GM18526 (cell line): ENCODE measurements around the gene LRP1.

Source experiments
- POLR2A ChIP-seq: IDR thresholded peaks from 3 replicates; pipeline ENCODE4 v1.6.1; 2011; ENCODE audit not compliant: insufficient read length; ENCODE audit errors: extremely low read depth

Gene LRP1

DNA sequence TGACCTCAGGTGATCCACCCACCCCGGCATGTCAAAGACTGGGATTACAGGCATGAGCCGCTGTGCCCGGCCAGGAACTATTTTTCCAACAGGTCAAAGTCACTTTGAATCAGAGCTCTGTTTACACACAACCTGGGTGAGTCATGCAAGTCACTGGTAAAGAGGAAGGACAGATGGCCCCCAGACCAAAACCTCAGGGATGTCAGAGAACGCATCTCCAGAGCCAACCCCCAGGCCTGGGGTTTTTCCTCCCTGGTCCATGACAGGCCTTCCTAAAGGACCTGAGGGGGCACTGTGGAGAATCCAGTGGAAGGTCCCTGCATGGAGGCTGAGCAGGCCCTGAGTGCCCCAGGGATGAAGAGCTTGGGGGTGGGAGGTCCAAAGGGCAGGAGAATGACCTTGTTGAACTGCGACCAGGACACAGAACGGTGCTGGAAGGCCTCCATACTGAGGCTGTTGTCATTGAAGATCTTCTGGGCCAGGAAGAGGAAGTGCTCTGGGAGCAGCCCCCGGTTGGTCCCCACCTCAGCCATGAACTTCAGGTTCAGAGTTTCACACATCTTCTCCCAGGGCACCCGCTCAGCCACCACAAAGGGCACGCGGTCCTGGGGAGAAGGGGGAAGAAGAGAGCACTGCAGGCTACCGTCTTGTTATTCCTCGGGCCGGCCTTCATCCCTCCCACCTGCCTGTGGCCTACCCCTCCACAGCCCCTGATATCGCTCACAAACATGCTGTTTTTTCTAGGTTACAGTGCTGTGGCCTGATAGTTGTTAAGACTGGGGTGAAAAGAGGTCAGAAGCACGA is 26.2 kb upstream of the LRP1 start:
- no peak for TF ChIP-seq POLR2A

DNA sequence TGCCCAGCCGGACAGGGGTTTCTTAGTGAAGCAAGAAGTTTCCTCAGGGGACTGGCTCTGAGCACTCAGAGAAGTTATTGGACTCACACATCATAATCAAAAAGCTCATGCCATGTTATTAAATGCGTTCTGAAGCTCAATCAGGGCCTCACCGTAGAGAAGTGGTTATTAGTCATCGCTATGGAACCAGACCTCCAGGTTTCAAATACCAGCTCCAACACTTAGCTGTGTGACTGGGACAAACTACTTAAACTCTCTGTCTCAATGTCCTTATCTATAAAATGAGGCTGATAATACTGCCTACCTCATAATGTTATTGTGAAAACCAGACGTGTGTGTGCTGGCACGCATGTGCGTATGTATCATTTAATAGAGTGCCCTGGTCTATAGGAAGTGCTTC is 24.4 kb upstream of the LRP1 start:
- TF ChIP-seq POLR2A, result no peak

DNA sequence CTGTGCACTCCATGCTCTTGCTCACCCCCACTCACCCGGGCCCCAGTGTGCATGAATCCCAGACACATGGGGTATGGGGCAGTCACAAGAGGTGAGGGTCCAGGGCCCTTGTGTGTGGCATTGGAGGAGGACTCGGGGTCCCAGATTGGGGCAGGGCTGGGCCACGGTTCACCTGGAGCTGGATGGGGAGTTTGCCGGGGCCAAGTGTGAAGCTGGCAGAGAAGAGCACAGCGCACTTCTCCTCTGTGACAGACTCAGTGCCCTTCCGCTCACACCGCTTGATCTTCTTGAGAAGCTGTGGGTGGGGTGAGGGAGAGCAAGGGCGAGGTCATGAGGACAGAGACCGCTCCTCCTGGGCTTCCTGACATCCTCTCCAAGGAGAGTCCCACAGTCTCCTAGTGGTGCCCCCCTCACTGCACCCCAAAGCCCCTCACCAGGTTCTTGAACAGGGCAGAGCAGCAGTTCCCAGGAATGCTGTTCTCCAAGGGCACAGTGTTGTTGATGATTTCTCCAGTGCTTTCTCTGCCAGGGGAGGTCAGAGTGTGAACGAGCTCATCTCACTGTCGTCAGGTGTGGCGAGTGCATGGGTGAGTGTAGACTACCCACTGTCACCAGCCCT is 23.9 kb upstream of the LRP1 start:
- no peak for TF ChIP-seq POLR2A

DNA sequence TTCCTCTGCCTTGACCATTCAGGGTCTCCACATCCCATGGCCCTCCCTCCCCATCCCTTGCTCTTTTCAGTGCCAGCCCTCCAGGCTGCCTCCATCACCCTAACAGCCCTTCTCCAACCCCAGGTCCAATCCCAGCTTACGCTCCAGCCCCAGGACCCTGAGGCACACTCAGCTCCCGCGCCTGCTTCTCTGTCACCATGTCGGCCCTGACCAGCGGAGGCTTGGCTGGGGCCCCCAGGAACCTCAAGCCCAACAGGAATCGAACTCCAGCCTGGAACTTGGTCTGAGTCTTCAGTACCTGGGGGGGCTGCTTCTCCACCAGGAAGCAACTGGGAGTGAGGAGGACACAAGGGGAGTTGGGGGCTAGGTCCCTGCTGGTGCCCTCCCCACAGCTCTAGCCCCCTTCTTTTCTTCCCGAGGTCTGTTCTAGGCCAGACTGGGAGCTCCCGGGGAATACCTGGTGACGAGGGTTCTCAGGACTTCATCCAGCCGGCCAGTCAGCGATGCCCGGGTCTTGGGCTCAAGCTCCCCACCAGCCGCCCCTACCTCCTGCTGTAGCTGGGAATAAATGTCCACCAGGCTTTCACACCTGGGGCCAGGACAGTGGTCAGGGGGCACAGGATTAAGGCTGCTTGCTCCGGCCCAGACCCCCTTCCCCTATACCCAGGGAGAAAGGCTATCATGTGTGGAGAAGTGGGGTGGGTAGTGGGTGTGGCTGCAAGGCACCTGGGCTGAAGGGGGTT is 23.1 kb upstream of the LRP1 start:
- TF ChIP-seq POLR2A, result peak; percentile 19

DNA sequence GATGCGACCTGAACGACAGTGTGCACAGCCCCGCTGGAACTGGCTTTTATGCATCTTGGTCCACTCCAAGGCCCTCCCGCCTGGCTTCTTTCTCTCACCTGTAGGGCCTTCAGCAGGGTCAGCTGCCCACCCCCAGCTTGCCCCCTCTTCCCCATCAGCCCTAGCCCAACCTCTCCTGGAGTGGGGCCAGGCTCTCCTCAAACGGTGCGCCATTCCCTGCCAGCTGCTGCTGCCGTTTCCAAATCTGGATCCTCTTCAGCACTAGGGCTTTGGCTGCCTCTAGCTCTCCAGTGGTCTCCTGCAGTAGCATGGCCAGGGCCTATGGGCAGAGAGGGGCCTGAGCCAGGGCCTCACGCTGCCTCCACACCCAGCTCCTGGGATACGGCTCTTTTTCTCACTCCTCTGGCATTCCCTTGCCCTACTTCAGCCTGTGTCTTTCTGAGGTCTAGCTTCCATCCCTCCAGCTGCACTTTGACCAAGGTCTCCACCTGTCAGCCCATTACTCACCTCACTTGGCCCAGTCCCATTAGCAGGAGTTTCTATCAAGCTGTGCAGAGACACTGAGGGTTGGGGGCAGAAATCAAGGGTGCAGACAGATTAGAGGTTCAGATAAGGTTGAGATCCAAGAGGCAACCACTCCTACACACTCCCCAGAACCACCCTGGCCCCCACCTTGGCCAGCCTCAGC is 22.1 kb upstream of the LRP1 start:
- no peak for TF ChIP-seq POLR2A

DNA sequence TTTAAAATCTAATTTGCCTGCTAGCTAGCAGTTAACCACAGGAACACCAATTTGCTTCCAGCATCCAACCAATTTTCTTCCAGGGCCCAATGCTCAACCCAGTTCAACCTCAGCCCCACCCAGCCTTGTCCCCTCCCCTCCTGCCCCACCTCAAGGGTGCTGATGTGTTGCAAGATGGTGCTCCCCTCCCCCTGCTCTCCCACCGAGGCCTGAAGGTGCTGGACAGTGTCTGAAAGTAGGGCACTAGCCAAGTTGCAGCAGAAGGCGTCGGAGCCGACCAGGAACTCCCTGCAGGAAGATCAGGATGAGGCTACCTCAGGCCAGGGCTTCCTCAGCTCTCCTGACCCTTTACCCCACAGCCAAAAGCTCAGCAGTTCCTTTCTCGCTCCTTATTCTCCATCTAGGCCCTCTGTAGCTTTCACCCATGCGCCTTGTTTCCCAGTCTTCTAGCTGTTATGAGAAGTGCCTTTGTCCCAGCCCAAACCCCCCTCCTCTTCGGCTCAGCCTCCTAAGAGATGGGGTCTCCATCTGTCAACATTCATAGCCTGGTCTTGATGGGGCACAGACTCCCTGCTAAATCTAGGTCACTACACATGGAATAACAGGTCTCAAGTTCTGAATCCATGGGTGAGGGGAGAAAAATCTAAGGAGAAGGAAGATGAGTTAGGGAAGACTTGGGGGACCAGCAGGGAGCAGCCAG is 20.7 kb upstream of the LRP1 start:
- no peak for TF ChIP-seq POLR2A

DNA sequence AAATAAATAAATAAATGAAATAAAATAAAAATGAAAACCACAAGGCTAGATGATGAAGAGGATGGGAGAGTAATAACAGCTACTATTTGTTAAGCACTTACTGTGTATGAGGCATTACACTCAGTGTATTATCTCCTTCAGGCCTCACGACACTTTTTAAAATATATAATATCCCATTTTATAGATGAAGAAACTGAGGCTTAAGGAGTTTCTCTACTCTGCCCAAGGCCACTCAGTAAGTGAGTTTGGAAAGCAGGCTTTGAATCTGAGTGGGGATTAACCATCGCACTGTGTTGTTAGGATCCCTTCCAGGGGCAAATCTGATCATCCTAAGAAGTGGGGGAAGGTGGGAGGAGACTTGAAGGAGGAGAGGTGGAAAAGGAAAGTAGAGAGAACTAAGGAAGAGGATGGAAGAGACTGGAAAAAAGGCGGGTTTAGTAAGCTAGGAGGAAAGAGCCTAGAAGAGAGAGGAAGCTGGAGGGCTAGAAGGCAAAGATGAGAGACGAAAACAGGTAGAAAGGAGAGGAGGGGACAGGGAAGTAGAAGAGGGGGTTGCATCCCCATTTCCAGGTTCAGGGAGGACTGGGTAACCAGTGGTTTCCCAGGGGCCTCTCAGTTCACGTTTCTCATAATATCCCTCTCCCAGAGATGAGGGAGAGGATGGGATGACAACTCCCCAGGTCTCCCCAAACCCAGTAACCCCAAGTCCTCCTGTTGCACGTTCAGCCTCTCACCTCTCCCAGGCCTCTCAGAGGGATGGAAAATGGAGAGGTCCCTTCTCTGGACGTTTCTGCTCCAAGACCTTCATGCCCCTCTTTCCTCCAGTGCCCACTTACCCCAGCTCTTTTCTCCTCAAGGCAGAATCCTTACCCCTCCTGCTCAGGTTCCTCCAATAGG is 18.8 kb upstream of the LRP1 start:
- no peak for TF ChIP-seq POLR2A

DNA sequence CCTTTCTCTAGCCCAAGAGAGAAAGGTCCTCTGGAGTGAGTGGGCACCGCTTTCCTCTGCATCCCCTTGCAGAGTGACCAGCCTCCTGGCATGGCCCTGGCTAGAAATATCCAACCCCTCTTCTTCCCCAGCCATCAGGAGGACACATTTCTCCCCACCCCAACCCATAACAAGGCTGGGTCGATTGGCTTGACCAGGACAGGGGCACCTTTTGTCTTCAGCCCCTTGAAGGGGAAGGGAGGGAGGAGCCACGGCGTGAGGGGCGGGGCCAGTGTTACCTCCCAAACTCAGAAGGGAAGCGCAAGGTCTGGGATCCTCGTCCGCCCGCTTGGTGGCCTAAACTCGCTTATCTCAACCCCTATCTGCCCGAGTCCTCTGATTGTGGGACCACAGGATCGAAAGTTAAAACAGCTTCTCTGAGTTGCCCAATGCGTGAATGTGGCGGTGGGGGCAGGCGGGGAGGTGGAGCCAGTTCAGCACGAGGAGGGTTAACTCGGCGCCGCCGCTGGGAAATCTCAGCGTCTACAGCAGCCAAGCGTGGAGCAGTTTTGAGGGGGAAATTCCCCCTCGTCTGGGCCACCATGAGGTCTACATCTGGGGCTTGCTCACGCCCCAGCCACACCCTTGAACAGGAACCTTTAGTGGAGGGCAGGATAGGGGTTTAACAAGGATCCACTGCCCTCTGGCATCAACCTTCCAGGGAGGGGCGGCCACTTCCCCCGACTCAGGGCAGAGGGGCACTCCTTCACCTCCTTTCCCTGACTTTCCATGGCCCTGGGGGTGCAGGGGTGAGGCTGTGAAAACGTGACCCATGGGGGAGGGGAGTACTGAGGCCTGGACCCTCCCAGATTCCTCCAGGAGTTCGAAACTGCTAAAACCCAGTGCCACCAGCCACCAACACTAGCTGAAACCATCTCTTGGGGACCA is 17.9 kb upstream of the LRP1 start:
- peak; percentile 61 for TF ChIP-seq POLR2A

DNA sequence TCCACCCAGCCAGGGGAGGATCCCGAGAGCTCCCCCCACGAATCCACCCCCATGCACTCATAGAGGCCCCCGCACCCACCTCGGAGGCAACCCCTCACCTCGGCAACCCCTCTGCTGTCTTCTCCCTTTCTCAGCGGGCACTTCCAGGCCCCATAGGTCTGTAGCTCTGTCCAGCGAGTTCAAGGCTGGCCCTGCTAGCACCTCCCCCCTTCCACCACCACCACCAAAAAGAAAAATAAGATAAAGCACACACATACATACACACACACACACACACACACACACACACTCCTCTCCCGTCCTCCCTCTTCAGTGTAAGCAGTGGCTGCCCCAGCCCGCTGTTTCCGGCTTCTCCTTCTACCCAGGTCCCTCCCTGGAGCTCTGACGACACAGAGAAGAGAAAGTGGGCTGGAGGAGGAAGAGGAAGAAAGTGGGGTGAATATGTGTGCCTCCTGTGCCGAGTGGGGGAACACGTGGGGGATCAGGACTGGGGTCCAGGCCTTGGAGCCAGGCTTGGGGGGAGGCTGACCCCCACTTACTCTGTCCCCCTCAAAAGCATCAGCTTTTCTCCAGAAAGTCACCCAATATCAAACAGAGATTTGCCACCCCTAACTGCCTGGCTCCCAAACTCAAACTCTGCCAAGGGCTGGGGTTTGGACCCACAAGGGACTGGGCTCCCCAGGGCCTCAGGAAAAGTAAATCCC is 17.1 kb upstream of the LRP1 start, which contains the start of gene STAT6:
Gene STAT6, minus strand, starts transcription at position 332 of the 704 bp plus-strand sequence. CDS start 3,084 bp downstream, outside the sequence.
- TF ChIP-seq POLR2A, result peak; percentile 72

DNA sequence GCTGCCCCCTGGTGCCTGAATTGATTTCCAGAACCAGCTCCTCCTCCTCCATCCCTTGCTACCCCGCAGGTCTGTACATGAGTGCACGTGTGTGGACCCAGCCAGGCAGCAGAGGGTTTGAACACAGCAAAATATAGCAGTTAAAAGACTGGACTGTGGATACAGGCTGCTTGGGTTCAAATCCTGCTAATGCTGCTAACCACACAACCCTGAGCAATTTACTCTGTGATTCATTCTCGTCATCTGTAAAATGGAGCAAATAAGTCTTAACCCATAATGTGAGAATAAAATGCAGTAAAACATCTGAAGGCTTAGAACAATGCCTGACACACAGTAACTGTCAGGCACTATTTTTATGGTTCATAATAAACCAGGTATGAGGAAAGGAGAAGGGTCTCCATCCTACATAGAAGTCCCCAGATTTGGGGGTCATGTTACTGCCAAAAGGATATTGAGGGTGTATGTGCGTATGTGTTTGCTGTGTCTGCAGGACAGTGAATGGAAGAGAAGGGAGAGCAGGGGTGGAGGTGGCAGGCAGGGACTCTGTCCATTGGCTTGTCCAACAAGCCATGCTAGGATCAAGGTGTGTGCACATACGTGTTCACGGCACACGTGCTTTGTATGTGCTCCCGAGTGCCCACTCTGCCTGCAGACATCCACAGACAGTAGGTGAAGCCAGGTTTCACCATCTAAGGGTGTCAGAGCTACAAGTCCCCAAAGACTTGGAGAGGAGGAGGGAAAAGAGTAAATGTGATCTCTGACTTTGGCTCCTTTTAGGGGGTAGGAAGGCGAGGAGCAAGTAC is 15.6 kb upstream of the LRP1 start:
- no peak for TF ChIP-seq POLR2A

DNA sequence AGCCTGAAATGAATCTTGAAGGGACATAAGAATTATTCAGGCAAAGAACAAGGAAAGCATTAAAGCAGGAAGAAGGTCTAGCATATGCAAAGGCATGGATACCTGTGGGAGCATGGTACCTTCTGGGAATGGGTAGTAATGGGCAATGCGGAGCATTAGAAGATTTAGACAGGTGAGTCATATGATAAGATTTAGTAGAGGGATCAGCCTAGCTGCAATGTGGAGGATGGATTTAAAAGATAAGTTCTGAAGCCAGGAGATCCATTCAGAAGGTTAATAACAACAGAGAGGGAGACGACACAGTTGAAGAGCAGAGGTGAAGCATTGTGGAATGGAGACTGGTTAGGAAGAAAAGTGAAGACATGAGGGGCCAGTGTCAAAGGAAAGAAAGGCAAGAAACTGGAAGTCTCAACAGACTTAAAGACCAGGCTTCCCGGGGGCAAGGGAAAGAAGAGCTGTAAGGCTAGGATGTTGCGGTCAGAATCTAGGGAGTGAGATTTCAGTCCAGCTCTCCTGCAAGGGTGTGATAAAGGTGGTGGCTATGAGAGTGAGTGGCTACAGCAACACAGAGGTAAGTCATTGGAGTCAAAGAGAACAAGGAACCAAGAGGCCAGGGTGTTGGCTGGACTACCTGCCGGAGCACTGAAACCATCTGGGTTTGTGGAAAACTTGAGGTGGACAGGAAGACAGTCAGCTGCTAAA is 11.6 kb upstream of the LRP1 start:
- no peak for TF ChIP-seq POLR2A
